GM20000 (cell line): ENCODE measurements around the gene TNRC6A.
"Not testable (repeated sequence)": the region's sequence is repeated elsewhere in the genome, so short reads cannot be mapped to it uniquely, and the experiment has no call there.

Experiments used
- DNase-seq: peaks from one replicate; pipeline ENCODE4 v3.0.0; 2012; ENCODE audit warnings: low spot score
- CTCF ChIP-seq: IDR thresholded peaks from 2 replicates; pipeline ENCODE4 v1.5.1; 2012; ENCODE audit warnings: mild to moderate bottlenecking, control low read depth; ENCODE audit errors: extremely low read depth, missing control alignments

TNRC6A gene

GRCh38 chr16:24836836-24837235 lies 107.4 kb downstream of the TNRC6A start:
- no peak for TF ChIP-seq CTCF
- DNase-seq: no peak

- DNase-seq: no peak
- no peak for TF ChIP-seq CTCF
Measured at GRCh38 chr16:24837969-24838368, 108.5 kb downstream of the TNRC6A start.

GRCh38 chr16:24838554-24839266 lies 109.3 kb downstream of the TNRC6A start:
- no peak for TF ChIP-seq CTCF
- no peak for DNase-seq

GRCh38 chr16:24839347-24839972 lies 110.0 kb downstream of the TNRC6A start:
- DNase-seq: no peak

GRCh38 chr16:24841291-24841690 lies 111.8 kb downstream of the TNRC6A start:
- no peak for DNase-seq
- no peak for TF ChIP-seq CTCF

More at GRCh38 chr16:24839347-24839972, 110.0 kb downstream of the TNRC6A start:
- TF ChIP-seq CTCF: no peak

- no peak for DNase-seq
- no peak for TF ChIP-seq CTCF
Measured at GRCh38 chr16:24844101-24845030, 114.9 kb downstream of the TNRC6A start.

GRCh38 chr16:24845031-24845365 lies 115.5 kb downstream of the TNRC6A start:
- DNase-seq: not testable (repeated sequence)
